ENCODE data around the gene ZDHHC8.

The ZDHHC8 gene

DNA sequence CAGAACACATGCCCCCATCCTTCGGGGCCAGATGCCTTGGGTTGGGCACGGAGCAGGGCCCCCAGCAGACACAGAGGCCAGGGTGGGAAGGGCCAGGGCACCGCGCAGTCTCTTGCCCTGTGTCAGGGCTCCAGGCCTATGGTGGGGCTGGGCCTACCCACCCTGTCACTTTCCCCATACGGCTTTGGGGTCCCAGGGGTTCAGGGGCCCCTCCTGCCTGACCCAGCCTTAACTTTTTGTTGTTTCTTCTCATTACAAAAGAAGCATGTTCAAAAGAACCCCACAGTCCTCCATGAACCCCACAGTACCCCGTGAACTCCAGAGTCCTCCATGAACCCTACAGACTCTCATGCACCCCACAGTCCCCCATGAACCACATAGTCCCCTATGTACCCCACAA, 52.2 kb downstream of the ZDHHC8 start:
- CTCF ChIA-PET = no interaction called here
- POLR2A ChIA-PET = no interaction called here
- H3K4me3 ChIP-seq (ENCODE audit: low read depth, low read length) = no peak overlapping the region
- no peak for DNase-seq (ENCODE audit: low read depth, low spot score)
- TF ChIP-seq, protein P1, sequence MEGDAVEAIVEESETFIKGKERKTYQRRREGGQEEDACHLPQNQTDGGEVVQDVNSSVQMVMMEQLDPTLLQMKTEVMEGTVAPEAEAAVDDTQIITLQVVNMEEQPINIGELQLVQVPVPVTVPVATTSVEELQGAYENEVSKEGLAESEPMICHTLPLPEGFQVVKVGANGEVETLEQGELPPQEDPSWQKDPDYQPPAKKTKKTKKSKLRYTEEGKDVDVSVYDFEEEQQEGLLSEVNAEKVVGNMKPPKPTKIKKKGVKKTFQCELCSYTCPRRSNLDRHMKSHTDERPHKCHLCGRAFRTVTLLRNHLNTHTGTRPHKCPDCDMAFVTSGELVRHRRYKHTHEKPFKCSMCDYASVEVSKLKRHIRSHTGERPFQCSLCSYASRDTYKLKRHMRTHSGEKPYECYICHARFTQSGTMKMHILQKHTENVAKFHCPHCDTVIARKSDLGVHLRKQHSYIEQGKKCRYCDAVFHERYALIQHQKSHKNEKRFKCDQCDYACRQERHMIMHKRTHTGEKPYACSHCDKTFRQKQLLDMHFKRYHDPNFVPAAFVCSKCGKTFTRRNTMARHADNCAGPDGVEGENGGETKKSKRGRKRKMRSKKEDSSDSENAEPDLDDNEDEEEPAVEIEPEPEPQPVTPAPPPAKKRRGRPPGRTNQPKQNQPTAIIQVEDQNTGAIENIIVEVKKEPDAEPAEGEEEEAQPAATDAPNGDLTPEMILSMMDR (IDR thresholded peaks at IDR 0.05; ENCODE audit: insufficient read depth, low read length, missing control alignments) = no peak

GRCh38 chr22:20184501-20185165, 53.0 kb downstream of the ZDHHC8 start:
- ChIA-PET CTCF (interaction anchor here (2.3 kb wide), 1 partner anchor 9 kb away, joined by 9 read pairs; no protein-coding TSS in a partner anchor), POLR2A (interaction anchor here (0.5 kb wide), 1 partner anchor 13 kb away, joined by 3 read pairs; no protein-coding TSS in a partner anchor)
- TF ChIP-seq, protein P1 (IDR thresholded peaks at IDR 0.05; ENCODE audit: insufficient read depth, low read length, missing control alignments) = no peak
- no peak for DNase-seq (ENCODE audit: low read depth, low spot score)
- H3K4me3 ChIP-seq (ENCODE audit: low read depth, low read length) = no peak overlapping the region

DNA sequence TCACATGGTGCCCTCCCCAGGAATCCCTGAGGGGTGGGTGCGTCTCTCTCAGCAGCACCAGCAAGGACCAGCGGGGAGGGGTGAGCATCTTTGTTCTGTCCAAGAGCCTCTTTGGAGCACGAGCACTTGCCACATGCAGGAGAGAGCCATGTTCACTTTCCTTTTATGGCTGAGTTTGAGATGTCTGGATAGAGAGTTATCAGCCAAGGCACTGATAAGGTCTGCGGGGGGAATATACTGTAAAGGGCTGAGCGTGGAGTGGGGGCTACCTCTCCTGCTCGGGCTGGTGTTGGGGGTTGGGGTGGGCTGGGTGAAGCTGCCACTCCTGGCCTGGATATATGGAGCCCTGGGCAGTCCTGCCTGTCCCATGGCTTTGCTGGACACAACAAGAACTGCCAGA, 54.1 kb downstream of the ZDHHC8 start:
- CTCF ChIA-PET = interaction anchor here (2.3 kb wide), 1 partner anchor 10 kb away, joined by 9 read pairs; no protein-coding TSS in a partner anchor
- TF ChIP-seq, protein P1 (IDR thresholded peaks at IDR 0.05; ENCODE audit: insufficient read depth, low read length, missing control alignments) = no peak
- no peak for DNase-seq (ENCODE audit: low read depth, low spot score)
- no peak overlapping the region for H3K4me3 ChIP-seq (ENCODE audit: low read depth, low read length)
- POLR2A ChIA-PET = no interaction called here

- TF ChIP-seq, protein P1 (IDR thresholded peaks at IDR 0.05; ENCODE audit: insufficient read depth, low read length, missing control alignments) = no peak
- ChIA-PET POLR2A (no interaction called here), CTCF (interaction anchor here (2.3 kb wide), 1 partner anchor 11 kb away, joined by 9 read pairs; no protein-coding TSS in a partner anchor)
- no peak overlapping the region for H3K4me3 ChIP-seq (ENCODE audit: low read depth, low read length)
- DNase-seq (ENCODE audit: low read depth, low spot score) = no peak
Measured at GRCh38 chr22:20186183-20186870, 54.7 kb downstream of the ZDHHC8 start.

DNA sequence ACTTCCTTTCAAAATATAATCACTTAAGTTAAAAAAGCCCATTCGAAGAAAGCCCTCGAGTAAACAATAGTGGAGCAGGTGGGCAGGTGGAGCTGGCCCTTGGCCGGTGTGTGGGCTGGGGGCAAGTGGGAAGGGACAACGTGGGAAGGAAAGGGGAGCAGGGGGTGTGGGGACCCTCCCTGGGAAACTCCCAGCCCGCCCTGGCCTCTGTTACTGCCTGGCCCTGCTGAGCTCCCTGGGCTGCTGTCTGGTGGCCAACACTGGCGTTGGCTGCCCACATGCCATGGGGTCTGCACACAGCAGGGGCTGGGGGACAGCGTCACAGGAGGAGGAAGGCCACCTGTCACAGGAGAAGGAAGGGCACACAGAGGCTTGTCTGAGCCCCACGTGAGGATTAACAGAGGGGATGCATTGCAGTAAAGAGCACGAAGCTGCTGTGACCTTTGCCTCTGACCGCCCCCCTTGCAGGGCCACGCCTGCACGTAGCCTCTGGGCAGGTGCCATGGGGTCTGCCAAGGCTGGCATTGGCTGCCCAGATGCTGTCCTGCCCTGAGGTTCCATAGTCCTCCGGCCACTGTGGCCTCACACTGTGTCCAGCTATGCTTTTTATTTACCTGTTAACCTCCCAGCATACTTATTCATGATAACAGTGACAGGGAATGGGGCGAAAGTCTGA, 55.4 kb downstream of the ZDHHC8 start:
- POLR2A ChIA-PET = no interaction called here
- CTCF ChIA-PET = interaction anchor here (0.8 to 2.3 kb wide), 3 partner anchors 11 to 30 kb away, joined by 3 to 9 read pairs (median 3); no protein-coding TSS in a partner anchor
- TF ChIP-seq, protein P1 (IDR thresholded peaks at IDR 0.05; ENCODE audit: insufficient read depth, low read length, missing control alignments) = no peak
- no peak for DNase-seq (ENCODE audit: low read depth, low spot score)
- no peak overlapping the region for H3K4me3 ChIP-seq (ENCODE audit: low read depth, low read length)
